Right atrium auricular region (tissue), 2 donors: ENCODE measurements around the gene PLD3. TPM values are rescaled to one million over a fixed set of nuclear protein-coding genes. Genes with fewer than 3 reads are reported as not detected.

Experiments
- DNase-seq: peaks from one replicate; pipeline ENCODE4 v3.0.0-alpha.2; 2019; ENCODE audit warnings: low spot score
- H3K27ac ChIP-seq, 2 donors: fragments of 200-600 bp; sonication (generic); 1 replicate in 1 of 2; 2 replicates in 1 of 2; pipeline ENCODE4 v1.5.1; 2016 to 2019
- H3K27me3 ChIP-seq, 2 donors: fragments of 200-600 bp; sonication (generic); one replicate each; pipeline versions ENCODE4 v1.5.1 to v1.6.0; 2017 to 2019
- H3K36me3 ChIP-seq: fragments of 200-600 bp; sonication (generic); one replicate; pipeline ENCODE4 v1.5.1; 2016
- H3K4me1 ChIP-seq, 2 donors: fragments of 200-600 bp; sonication (generic); one replicate each; pipeline versions ENCODE4 v1.5.1 to v1.6.0; 2017 to 2019
- H3K4me3 ChIP-seq, 2 donors: fragments of 200-600 bp; sonication (generic); 1 replicate in 1 of 2; 2 replicates in 1 of 2; pipeline ENCODE4 v1.5.1; 2017 to 2019; ENCODE audit warnings: mild to moderate bottlenecking in 1 of 2, moderate library complexity in 1 of 2
- H3K9me3 ChIP-seq, 2 donors: fragments of 200-600 bp; sonication (generic); one replicate each; pipeline ENCODE4 v1.5.1; 2019
- total RNA-seq, 2 donors: library from RNA; depleted of rRNA; stranded (reverse); fragments of >200 nt; gene quantifications; one replicate each; pipeline ENCODE4 v1.1.0, GENCODE V29; 2016
- TF ChIP-seq, protein P1 (sequence below), 2 donors: fragments of 200-600 bp; sonication (generic); IDR thresholded peaks; one replicate each; pipeline ENCODE4 v1.5.1; 2019; ENCODE audit warnings: antibody characterized with exemption in 2 of 2

The PLD3 gene
- total RNA-seq, 2 donors from 2014 or later, result 273 to 315 TPM

DNA sequence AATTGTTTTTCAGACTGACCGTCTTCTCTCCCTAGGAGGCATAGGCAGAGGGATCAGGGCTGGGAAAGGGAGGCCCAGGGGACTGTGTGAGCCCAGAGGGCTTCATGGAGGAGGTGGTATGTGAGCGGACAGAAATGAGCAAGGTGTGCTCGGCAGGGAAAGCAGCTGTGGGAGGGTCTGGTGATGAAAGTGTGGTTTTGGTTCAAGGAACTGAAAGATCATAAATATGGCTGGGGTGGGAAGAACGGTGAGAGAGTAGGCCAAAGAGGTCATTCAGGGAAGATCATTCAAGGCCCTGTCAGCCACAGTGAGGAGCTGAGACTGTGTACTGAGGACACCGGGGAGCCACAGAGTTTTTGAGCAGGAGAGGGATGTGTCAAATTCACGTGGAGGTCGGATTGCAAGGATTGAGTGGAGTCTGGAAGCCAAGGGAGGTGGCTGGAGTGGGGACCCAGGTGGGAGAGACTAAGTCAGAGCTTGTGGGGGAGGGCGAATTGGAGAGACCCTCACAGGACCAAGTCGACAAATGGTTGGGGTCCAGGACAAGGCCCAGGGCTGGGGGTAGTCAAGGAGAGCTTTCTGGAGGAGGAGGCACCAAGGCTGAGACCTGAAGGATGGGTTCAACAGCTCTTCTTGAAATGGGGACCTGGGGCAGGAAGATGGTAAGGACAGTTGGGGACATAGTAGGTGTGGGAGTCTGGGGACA lies 7.6 kb downstream of the PLD3 start:
- Histone ChIP-seq H3K36me3 (no peaks in the 10 kb centered on the region), H3K9me3 (no peaks in the 10 kb centered on the region), H3K4me1 (no peaks in the 10 kb centered on the region), H3K27ac (no peak overlapping the region), H3K4me3 (no peak overlapping the region), H3K27me3 (no peaks in the 10 kb centered on the region)
- TF ChIP-seq, protein P1, sequence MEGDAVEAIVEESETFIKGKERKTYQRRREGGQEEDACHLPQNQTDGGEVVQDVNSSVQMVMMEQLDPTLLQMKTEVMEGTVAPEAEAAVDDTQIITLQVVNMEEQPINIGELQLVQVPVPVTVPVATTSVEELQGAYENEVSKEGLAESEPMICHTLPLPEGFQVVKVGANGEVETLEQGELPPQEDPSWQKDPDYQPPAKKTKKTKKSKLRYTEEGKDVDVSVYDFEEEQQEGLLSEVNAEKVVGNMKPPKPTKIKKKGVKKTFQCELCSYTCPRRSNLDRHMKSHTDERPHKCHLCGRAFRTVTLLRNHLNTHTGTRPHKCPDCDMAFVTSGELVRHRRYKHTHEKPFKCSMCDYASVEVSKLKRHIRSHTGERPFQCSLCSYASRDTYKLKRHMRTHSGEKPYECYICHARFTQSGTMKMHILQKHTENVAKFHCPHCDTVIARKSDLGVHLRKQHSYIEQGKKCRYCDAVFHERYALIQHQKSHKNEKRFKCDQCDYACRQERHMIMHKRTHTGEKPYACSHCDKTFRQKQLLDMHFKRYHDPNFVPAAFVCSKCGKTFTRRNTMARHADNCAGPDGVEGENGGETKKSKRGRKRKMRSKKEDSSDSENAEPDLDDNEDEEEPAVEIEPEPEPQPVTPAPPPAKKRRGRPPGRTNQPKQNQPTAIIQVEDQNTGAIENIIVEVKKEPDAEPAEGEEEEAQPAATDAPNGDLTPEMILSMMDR (IDR thresholded peaks at IDR 0.05), result no peak
- DNase-seq, result no peak

DNA sequence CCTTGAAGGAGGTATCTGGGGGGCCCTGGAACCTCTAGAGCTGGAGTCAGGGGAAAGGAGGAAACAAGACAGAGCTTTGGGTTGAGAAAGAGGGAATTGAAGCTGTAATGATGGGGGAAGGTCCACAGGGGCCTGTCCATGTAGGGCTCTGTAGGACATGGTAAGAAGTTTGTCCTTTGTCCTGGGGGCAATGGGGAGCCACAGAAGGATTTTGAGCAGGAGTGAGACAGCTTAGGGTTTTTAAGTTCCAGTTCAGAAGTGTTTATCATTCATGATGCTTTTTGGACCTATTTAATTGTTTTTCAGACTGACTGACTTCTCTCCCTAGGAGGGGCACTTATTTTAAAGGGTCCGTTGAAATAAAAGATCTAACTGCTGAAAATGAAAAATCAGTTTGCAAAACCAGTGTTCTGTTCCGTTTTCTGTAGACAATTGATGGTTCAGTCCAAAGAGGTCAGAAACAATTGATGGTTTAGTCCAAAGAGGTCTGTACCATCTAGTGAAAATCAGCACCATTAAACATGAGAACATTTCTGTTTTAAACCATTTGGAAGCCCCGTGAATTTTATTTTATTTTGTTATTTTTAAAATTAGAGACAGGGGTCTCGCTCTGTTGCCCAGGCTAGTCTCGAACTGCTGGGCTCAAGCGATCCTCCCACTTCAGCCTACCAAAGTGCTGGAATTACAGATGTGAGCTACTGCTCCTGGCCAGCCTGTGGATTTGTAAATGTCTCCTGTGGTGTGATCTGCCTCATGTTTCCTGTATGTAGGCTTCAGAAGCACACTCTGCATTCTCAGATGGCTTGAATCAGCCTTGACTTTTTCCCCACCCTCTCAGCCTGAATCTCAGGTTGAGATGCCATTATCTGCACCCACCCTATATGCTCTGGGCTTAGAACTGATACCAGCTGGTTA lies 8.4 kb downstream of the PLD3 start:
- no peaks in the 10 kb centered on the region for H3K4me1 ChIP-seq
- no peaks in the 10 kb centered on the region for H3K36me3 ChIP-seq
- H3K9me3 ChIP-seq, result no peaks in the 10 kb centered on the region
- H3K27ac ChIP-seq, result no peak overlapping the region
- no peaks in the 10 kb centered on the region for H3K27me3 ChIP-seq
- TF ChIP-seq, protein P1 (IDR thresholded peaks at IDR 0.05), result no peak
- H3K4me3 ChIP-seq, result no peak overlapping the region
- DNase-seq, result no peak

DNA sequence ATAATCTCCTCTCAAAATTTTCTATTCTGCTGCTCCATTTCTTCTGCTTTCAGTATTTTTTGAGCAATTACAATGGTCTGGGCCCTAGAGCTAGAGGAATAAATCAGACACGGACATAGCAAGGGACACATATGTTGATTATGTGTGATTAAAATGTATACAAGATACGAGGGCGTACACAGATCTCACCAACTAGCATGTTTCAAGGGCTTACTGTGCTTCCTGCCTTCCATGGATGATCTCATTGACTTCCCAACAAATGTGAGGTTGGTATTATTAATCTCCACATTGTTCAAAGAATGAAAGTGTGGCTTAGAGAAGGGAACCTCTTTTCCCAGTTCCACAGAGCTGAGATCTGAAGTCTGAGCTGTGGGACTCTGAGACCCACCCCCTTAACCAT lies 9.1 kb downstream of the PLD3 start:
- Histone ChIP-seq H3K27me3 (no peaks in the 10 kb centered on the region), H3K4me1 (no peaks in the 10 kb centered on the region), H3K36me3 (no peaks in the 10 kb centered on the region), H3K9me3 (no peaks in the 10 kb centered on the region), H3K27ac (no peak overlapping the region), H3K4me3 (no peak overlapping the region)
- TF ChIP-seq, protein P1 (IDR thresholded peaks at IDR 0.05), result no peak
- DNase-seq, result no peak

DNA sequence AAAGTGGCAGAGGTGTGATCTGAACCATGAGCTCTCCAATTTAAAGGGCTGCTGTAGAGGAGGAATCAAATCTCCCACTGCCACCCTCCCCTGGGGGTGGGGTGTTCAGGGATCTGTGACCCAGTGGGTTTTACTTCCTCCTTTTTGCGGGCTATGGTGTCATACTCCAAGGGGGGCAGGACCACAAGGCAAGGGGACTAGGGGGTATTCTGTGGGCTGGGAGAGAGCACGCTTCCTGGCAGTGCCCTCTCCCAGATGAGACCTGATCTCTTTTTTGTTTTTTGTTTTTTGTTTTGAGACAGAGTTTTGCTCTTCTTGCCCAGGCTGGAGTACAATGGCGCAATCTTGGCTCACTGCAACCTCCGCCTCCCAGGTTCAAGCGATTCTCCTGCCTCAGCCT lies 10.3 kb downstream of the PLD3 start:
- TF ChIP-seq, protein P1 (IDR thresholded peaks at IDR 0.05), result no peak
- Histone ChIP-seq H3K4me1 (no peaks in the 10 kb centered on the region), H3K36me3 (no peaks in the 10 kb centered on the region), H3K27me3 (no peaks in the 10 kb centered on the region), H3K9me3 (no peaks in the 10 kb centered on the region), H3K4me3 (no peak overlapping the region), H3K27ac (no peak overlapping the region)
- DNase-seq, result no peak

DNA sequence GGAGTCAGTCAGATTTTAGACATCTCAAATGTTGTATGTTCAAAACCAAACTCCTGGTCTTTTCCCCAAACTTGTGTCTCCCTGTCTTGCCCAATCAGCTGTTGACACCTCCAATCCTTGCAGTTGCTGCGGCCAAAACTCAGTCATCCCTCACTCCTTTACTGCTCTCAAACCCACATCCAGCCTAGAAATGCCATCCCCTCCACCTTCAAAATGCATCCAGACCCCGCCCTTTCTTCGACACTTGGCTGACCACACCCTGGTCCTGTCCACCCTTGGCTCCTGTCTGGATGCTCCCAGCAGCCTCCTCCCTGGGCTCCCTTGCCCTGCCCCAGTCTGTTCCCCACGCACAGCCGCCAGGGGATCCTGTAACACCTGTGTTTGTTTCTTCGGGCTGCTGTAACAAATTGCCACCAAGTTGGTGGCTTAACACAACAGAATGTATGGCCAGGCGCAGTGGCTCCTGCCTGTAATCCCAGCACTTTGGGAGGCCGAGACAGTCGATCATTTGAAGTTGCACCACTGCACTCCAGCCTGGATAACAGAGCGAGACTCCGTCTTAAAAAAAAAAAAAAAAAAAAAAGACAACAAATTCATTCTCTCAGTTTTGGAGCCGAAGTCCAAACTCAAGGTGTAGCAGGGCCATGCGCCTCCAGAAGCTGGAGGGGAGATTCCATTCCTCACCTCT lies 11.7 kb downstream of the PLD3 start:
- TF ChIP-seq, protein P1 (IDR thresholded peaks at IDR 0.05), result no peak
- Histone ChIP-seq H3K4me1 (no peaks in the 10 kb centered on the region), H3K9me3 (no peaks in the 10 kb centered on the region), H3K27ac (no peak overlapping the region), H3K4me3 (no peak overlapping the region), H3K27me3 (no peaks in the 10 kb centered on the region), H3K36me3 (no peaks in the 10 kb centered on the region)
- no peak for DNase-seq
